Stromal cell of bone marrow (primary cell): Measurements from ENCODE around the gene C6orf136.

ENCODE experiments used
- DNase-seq: peaks from one replicate; pipeline ENCODE4 v3.0.0-alpha.2; 2012; ENCODE audit warnings: low read depth

The C6orf136 gene

GRCh38 chr6:30615958-30616810, 30.7 kb upstream of the C6orf136 start:
- no peak for DNase-seq

- DNase-seq = peak; percentile 100
Observed at GRCh38 chr6:30616811-30617564, 29.9 kb upstream of the C6orf136 start, which contains the start of gene PPP1R10. PPP1R10 (minus strand) TSS chr6:30617243; CDS start chr6:30609944, 7,299 bp downstream.

GRCh38 chr6:30617565-30618269, 29.2 kb upstream of the C6orf136 start, which contains the start of gene MRPS18B:
MRPS18B (plus strand) TSS chr6:30617840; CDS start chr6:30617866, 26 bp downstream.
- peak; percentile 98 for DNase-seq

GRCh38 chr6:30618270-30618797, 28.6 kb upstream of the C6orf136 start:
- no peak for DNase-seq

DNA sequence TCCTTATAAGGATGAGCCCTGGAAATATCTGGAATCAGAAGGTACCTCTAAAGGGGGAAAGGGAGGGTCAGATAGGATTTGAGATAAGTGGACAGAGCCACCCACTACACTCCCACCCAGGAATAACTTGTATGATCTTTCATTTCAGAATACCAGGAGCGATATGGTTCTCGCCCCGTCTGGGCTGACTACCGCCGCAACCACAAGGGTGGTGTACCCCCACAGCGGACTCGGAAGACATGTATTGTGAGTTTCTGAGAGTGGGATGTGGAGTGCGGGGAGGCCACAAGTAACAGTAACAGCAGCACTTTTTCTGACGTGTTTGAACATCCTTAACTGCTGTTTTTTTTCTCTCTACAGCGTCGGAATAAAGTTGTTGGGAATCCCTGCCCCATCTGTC, 27.4 kb upstream of the C6orf136 start:
- no peak for DNase-seq

DNA sequence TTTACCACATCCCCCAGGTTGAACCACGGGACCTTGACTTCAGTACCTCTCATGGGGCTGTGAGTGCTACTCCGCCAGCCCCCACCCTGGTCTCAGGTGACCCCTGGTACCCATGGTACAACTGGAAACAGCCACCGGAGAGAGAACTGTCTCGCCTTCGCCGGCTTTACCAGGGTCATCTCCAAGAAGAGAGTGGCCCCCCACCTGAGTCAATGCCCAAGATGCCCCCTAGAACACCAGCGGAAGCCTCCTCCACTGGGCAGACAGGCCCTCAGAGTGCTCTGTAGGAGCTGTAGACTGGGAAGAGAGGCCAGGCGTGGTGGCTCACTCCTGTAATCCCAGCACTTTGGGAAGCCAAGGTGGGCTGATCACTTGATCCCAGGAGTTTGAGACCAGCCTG, 21.4 kb upstream of the C6orf136 start:
- DNase-seq = no peak

GRCh38 chr6:30626484-30627366, 20.2 kb upstream of the C6orf136 start, which contains the start of gene ATAT1:
ATAT1 (plus strand) TSS chr6:30626874.
- DNase-seq = peak; percentile 59

DNA sequence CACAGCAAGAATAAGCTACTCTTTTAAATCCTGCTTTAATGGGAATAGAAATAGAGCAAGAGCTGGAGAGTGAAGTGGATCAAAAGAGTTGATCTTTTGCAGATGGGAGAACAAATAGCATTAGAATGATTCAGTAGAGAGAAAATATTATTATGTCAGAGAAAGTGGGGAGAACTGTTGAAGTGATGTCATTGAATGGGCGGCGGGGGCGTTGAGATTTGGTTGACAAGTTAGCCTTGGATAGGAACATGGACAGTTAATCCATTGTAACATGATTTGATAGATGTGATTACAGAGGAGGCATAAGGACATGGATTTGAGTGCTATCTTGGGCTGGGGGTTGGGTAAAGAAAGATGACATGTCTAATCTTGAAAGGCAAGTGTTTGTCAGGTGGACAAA, 11.1 kb upstream of the C6orf136 start:
- no peak for DNase-seq

- no peak for DNase-seq
Observed at GRCh38 chr6:30640481-30640880, 6.5 kb upstream of the C6orf136 start.

GRCh38 chr6:30641048-30641447, 5.9 kb upstream of the C6orf136 start:
- no peak for DNase-seq

DNA sequence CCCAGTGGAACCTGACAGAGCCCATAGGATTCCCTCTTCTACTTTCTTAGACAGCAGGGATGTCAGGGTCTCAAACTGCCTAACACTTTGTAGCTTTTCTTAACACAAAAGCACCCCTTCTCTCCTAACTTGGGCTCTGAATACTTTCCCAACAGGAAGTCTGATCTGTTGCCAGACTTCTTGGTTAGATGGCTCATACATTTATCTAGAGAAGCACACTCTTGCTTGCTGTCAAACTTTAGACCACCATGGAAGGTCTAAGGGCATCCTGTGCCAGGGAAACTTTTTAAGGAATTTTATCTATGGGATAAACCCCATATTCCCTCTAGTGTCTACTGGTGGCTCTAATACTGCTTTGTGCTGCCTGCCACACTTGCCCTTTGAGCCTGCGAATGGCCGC, 3.3 kb upstream of the C6orf136 start:
- DNase-seq = no peak

DNA sequence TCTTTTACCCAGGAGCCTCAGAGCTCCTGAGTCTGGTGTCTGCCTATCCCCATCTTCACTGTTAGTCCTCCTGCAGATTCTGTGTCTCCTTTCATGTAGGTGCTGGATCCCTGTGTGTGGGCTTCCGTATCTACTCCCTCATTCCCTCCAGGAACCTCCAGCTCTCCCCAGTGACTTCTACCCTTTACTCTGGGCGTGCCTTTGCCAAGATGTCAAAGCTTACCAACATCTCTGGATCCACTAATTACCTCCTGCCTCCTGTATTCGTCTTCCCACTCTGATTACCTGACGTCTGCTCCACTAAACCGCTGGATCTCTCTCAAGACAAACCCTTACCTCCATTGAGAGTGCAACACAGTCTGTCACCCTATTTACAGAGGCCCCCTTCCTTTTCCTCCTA, 2.2 kb upstream of the C6orf136 start:
- DNase-seq = no peak

GRCh38 chr6:30645989-30646388, 944 bp upstream of the C6orf136 start:
- DNase-seq = no peak

DNA sequence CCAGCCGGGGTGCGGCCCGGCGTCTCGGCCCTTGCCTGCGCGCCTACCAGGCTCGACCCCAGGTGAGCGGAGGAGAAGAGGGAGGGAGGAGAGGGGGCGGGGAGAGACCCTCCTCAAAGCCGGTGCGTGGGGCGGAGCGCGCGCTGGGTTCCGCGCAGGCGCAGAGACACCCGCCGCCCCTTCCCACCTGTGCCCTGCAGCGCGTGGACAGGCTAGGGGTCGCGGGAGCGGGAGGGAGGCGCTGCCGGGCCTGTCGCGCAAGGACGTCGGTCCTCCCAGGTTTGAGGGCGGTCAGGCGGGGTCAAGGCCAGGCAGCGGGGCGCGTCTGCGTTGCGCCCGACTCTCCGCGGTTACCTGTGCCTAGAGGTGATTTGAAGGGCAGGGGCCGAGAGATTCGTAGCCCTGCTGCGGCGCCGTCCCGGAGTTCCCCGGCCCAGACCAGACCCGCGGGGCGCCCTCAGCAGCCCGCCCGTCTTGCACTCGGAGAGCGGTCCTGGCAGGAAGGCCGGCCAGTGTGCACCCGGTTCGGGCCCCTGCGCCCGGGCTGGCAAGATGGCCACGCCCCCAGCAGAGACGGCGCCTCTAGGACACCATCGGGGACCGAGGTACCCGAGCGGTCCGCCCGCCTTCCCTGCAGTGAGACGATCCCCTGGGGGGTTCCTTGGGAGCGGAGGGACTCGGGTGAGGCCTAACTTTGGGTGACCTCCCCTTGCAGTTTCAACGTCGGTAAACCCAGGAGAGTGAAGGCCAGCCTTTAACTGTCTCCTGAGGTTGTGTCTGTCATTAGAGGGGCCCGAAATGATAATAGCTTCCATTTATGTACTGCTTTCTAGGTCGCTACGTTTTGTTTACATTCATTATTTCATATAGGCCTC, 546 bp downstream of the C6orf136 start:
- DNase-seq = no peak

GRCh38 chr6:30651143-30651542, 4.2 kb downstream of the C6orf136 start:
- no peak for DNase-seq

DNA sequence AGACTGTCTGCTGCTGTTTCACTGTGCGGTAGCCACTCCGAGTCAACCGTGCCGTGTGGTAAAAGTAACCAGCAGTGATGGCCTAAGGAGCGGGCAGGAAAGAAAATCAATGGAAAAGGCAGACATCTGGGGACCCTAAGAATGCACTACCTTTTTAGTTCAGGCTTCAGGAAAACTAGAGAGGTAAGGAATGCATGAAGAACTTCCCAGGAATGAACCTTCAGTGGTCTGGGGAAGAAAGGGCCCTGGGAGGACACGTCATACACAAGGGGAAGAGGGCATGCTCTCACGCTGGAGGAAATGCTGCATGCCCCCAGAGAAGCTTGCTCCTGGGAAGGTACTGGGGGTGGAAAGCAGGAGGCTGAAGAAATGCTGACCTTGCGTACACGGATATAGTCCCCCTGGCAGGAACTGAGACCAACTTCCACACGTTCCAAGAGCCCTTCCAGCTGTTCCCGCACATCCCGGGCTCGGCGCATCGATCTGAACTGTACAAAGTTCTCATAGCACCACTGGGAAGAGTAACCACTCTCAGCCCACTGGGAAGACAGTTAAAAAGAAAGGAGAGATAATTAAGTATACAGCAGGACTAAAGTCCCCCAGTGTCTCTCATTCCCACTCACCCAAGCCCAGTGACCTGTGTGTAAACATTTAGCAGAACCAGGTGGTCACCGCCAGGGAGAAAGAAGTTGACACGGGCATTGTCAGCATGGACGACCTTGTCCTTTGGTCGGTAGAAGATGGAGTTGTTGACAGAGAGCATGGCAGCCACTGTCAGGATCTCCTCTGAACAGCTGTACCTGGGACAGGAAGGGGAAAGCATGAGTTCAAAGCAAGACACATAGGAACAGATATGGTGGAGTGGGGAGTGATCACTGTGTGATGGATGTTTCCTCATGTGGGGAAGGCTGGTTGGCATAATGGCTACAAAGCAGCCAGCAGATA, 8.1 kb downstream of the C6orf136 start:
- DNase-seq = no peak

GRCh38 chr6:30655743-30656094, 8.8 kb downstream of the C6orf136 start:
- DNase-seq = no peak

DNA sequence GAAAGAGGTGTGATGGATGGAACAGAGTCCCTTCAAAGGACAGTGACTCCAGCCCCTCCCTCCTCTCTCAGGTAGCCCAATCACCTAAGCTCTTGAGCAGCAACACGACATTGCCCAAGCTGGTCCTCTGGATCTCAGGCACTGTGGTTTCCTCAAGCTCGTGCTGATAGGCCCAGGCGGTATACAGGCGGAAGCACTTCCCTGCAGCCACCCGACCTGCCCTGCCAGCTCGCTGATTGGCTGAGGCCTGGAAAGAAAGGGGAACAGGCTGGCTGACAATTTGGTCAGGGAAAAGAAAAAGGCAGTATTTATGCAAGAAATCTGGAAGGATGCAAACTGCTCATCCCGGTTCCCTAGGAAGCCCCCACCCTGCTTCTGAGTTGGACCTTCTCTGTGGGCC, 9.6 kb downstream of the C6orf136 start:
- no peak for DNase-seq

- no peak for DNase-seq
Observed at GRCh38 chr6:30657454-30657853, 10.5 kb downstream of the C6orf136 start.
